HG03066 (cell line): ENCODE results near the gene RNF144A.

Experiments used
- ATAC-seq: cut with Tn5 transposase; IDR thresholded peaks from one replicate; pipeline ENCODE4 v1.9.1; 2021; ENCODE audit warnings: low read depth; ENCODE audit not compliant: unreplicated experiment

RNF144A gene

DNA sequence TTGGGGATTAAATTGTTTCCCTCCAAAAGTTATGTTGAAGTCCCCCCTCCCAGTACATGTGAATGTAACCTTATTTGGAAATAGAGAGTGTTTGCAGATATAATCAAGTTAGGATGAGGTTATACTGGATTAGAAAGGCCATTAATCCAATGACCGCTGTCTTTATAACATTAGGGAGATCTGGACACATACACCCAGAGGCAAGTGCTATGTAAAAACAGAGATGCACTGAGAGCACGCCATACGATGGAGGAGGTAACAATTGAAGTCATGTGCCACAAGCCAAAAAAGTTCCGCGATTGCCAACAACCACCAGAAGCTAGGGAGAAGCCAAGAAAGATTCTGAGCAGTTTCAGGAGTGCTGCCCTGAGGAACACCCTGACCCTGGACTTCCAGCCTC lies 153.3 kb downstream of the RNF144A start:
- no peak for ATAC-seq

- no peak for ATAC-seq
These were observed 153.9 kb downstream of the RNF144A start for GRCh38 chr2:7071154-7071553.

GRCh38 chr2:7071916-7072556 lies 154.8 kb downstream of the RNF144A start:
- ATAC-seq = no peak

DNA sequence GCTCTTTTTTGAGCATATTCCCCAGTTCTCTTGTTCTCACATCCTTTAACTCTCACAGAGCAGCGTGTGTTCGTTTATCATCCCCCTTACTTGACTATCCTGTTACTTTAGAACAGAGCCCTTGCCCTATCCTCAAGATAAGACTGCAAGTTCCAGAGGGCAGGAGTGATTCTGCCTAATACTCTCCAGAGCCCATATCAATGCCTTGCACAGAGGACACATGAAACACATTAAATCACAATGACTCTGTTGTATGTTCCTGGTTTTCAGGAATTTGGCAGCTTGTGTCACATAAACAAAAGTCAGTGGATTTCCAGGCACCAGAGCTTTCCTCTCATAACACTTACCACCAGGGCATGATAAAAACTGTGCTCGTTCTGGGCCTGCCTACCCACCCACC lies 156.7 kb downstream of the RNF144A start:
- no peak for ATAC-seq

DNA sequence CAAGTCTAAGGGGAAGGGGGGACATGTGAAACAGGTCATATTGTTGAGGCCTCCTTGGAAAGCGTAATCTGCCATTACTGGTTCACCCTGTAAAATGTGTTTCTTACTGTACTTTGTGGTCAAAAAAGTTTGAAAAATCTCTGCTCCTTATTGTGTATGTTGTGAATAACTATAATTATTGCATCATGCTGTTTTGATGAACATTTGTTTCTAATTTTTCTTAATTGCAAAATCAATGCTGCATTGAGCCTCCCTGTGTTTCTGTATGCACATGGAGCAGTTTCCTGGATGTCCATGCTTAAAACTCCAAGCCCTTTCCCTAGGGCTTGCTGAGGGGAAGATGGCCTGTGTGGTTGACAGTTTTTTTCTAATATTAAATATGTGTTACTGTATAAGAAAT lies 158.6 kb downstream of the RNF144A start:
- ATAC-seq = no peak

DNA sequence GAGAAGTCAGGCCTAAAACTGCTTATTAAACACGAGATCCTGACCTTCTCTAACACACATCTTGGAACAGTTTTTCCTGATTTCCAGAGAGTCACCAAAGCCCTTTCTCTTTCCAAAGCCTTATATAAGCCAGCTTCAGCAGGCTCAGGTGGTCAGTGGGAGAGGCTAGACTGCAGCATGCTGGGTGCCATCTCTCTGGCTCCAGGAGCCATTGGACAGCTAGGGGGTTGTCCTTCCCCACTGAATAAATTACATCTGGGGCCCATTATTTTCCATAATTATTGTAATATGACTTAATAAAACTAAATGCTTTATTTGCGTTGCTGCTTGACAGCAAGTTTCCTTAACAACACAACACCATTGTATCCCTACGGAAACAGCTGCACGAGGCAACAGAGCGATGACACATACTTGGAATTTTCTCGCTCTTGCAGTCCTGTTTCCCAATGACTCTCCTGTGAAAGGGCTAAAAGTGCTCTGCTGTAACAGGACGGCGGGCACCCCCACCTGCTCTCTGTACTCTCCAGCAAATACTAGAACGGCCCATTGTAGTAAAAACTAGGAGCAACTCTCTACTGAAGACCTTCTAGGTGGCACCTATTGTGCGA lies 160.6 kb downstream of the RNF144A start:
- no peak for ATAC-seq

DNA sequence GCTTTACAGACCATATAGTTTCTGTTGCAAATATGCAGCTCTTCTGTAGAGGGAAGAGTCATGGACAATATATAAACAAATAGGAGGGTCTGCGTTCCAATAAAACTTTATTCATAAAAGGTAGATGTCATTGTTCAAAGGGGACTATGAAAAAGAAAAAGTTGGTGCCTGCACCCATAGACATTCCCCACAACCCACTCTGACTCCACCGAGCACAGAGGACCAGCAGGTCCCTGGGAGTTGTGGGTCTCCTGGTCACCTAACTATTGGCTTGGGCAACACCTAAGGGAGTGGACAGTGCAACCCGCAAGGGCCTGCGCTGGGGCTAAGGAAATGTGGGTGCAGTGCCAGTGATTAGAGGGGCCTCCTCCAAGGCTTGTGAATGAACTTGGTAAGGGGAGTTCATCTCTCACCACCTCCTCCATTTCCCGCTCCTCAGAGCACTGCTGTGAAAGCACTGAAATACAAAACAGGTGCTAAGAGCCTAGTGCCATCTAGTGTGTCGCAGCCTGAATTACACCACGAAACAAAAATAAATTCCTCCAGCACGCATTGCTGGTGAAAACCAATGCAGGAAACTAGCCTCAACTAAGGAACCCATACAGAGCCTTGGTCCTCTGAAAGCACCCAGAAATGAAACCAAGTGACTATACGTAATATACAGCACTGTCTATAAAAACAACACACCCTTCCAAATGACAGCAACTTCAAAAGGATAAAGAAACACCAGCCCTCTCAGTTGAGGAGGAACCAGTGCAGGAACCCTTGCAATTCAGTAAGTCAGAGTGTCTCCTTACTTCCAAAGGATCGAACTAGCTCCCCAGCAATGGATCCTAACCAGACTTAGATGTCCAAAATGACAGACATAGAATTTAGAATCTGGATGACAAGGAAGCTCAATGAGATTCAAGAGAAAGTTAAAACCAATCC lies 166.6 kb downstream of the RNF144A start:
- ATAC-seq = no peak

GRCh38 chr2:7084601-7085000 lies 167.4 kb downstream of the RNF144A start:
- ATAC-seq = no peak

- ATAC-seq = no peak
These were observed 172.1 kb downstream of the RNF144A start for GRCh38 chr2:7089284-7089683.

DNA sequence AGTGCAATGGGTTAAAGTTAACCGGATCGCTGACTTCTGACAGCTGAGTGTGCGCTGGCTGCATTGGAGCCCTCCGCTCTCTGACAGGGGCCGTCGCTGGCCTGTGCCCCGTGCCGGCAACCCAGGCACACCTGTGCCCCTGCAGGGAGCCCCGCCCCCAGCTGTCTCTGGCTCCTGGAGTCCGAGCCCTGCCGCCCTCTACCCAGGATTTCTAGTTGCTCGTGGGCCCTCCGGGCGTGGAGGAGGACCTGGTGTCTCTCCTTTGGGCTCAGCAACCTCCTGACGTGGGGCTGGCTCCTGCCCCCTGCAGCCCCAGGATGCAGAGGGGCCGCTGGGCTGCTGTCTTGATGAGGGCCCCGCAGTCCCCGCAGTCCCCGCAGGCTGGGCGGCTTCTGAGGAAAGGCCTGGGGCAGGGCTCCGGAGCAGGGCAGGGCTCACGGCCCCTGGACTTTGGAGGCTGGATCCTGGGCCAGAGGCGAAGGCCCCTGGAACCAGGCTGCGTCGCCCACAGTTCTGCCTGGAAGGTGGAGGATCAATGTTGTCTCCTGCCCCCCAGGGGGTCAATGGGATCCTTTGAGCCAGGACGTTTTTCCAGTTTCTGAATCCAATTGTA lies 172.8 kb downstream of the RNF144A start:
- ATAC-seq = no peak

- ATAC-seq = no peak
These were observed 176.2 kb downstream of the RNF144A start for GRCh38 chr2:7093376-7093775.
